Stimulated activated CD8-positive, alpha-beta memory T cell treated with anti-CD3 and anti-CD28 coated beads, Interleukin-7, amount 100 ng/mL, for 24 hours (primary cell): ENCODE results near the gene DAB1.

Source experiments
- DNase-seq: peaks from one replicate; pipeline ENCODE4 v3.0.0-alpha.2; 2020; ENCODE audit warnings: low read depth

DAB1 gene

GRCh38 chr1:57217905-57218304 lies 206.0 kb downstream of the DAB1 start:
- DNase-seq: no peak

- no peak for DNase-seq
Observed at GRCh38 chr1:57214951-57215575, 208.8 kb downstream of the DAB1 start.

- DNase-seq: no peak
Observed at GRCh38 chr1:57210881-57211280, 213.0 kb downstream of the DAB1 start.

- no peak for DNase-seq
Observed at GRCh38 chr1:57209495-57209894, 214.4 kb downstream of the DAB1 start.

GRCh38 chr1:57208741-57209302 lies 215.0 kb downstream of the DAB1 start:
- no peak for DNase-seq

- no peak for DNase-seq
Observed at GRCh38 chr1:57206038-57206437, 217.8 kb downstream of the DAB1 start.

GRCh38 chr1:57204942-57205787 lies 218.7 kb downstream of the DAB1 start:
- DNase-seq: no peak

- DNase-seq: no peak
Observed at GRCh38 chr1:57204091-57204490, 219.8 kb downstream of the DAB1 start.

GRCh38 chr1:57202241-57202640 lies 221.6 kb downstream of the DAB1 start:
- DNase-seq: no peak

- no peak for DNase-seq
Observed at GRCh38 chr1:57198912-57199311, 224.9 kb downstream of the DAB1 start.

GRCh38 chr1:57195436-57195941 lies 228.4 kb downstream of the DAB1 start:
- DNase-seq: no peak

- no peak for DNase-seq
Observed at GRCh38 chr1:57192222-57192621, 231.6 kb downstream of the DAB1 start.

- DNase-seq: no peak
Observed at GRCh38 chr1:57190898-57191297, 233.0 kb downstream of the DAB1 start.

- DNase-seq: no peak
Observed at GRCh38 chr1:57188168-57188567, 235.7 kb downstream of the DAB1 start.

GRCh38 chr1:57186455-57186854 lies 237.4 kb downstream of the DAB1 start:
- no peak for DNase-seq

- DNase-seq: no peak
Observed at GRCh38 chr1:57179001-57179400, 244.9 kb downstream of the DAB1 start.

GRCh38 chr1:57175506-57175905 lies 248.4 kb downstream of the DAB1 start:
- DNase-seq: no peak

GRCh38 chr1:57172040-57172439 lies 251.8 kb downstream of the DAB1 start:
- DNase-seq: no peak

- DNase-seq: no peak
Observed at GRCh38 chr1:57167997-57168396, 255.9 kb downstream of the DAB1 start.

- DNase-seq: no peak
Observed at GRCh38 chr1:57165546-57165945, 258.3 kb downstream of the DAB1 start.

- DNase-seq: no peak
Observed at GRCh38 chr1:57164584-57164983, 259.3 kb downstream of the DAB1 start.

- no peak for DNase-seq
Observed at GRCh38 chr1:57163789-57164188, 260.1 kb downstream of the DAB1 start.

GRCh38 chr1:57163325-57163724 lies 260.5 kb downstream of the DAB1 start:
- no peak for DNase-seq
